Stimulated activated CD4-positive, alpha-beta T cell treated with anti-CD3 and anti-CD28 coated beads, Interleukin-2, amount 100 ng/mL, for 48 hours (primary cell): ENCODE results near the gene PFDN5.
"Not testable (repeated sequence)": the region's sequence is repeated elsewhere in the genome, so short reads cannot be mapped to it uniquely, and the experiment has no call there.

ENCODE experiments used
- DNase-seq, 2 donors: peaks; one replicate each; pipeline ENCODE4 v3.0.0-alpha.2; 2020

The PFDN5 gene

DNA sequence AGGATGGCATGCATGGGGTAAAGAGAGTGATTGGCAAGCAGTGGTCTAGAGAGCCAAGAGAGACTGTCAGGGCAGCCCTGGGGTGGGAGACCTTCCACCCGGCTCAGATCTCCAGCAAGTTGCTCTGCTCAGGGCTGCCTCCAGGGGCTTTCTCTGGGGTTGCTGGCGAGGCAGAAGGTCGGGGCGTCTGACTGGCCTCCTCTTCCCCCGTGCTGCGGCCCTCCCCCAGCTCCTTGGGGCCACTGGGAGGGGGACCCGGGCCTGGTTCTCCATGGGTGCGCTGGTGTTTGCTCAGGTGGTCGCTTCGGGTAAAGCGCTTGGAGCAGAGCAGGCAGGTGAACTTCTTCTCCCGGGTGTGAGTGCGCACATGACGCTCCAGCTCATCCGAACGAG, 32.7 kb downstream of the PFDN5 start:
- DNase-seq, result no peak

DNA sequence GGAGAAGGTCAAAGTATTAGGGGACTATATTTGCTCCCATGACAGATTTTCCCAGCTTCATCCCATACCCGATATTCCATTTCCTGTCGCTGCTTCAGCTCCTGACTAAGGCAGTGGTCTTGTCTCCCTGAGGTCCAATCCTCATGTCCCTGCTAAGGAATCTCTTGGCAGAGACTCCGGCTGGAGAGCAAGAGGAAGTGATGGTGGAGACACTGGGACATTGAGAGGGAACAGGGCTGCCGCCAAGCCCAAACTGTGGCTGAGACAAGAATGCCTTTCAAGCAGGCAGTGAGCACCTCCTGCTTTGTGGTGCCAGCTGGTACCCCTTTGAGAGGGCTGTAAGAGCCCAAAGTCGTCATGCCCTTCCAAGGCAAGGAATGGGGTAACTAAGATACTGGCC, 35.3 kb downstream of the PFDN5 start:
- DNase-seq, result no peak

DNA sequence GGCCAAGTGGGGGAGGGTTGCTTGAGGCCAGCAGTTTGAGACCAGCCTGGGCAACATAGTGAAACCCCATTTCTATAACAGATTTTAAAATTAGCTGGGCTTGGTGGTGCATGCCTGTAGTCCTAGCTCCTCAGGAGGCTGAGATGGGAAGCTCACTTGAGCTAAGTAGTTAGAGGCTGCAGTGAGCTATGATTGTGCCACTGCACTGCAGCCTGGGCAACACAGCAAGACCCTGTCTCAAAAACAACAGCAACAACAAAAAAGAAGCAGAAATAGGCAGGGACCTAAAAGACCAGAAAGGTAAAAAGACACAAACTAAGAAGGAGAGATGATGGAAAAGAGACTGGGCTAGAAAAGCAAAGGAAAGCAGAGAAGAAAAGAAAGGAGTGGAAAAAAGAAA, 37.0 kb downstream of the PFDN5 start:
- DNase-seq, result not testable (repeated sequence)

DNA sequence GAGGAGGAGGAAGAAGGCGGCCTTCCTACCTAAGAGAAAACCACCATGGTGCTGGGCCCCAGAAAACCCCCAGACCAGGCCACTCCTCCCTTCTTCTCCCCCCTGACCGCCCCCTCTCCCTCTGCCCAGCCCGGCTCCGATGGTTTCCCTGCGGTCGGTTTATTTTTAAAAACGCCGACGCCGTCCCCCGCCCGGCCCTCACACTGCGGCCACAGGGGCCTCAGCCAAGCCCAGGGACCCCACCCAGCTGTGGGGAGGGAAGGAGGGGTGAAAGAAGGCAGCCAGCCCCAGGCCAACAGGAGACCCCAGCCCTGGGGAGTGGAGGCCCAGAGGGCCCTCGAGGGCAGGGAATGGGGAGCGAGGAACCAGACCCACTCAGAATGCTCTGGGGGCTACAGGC, 37.4 kb downstream of the PFDN5 start:
- no peak for DNase-seq

DNA sequence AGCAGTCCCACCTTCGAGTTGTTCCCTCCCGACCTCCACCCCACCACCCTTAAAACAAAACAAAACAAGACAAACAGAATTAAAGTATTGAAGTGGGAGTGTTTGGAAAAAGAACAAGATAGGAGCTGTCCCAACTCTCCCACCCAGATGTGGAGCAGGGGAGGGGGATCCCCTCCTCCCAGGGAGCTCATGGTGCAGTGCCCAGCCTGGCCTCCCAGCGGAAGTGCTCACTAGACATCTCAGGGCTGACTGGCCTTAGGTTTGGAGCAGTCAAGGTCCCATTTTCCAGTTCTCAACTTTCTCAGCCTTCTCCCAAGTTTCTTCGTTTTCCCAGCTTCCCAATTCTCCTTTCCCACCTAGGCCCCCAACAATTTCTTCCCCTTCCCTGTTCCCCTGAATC, 37.9 kb downstream of the PFDN5 start:
- no peak for DNase-seq

DNA sequence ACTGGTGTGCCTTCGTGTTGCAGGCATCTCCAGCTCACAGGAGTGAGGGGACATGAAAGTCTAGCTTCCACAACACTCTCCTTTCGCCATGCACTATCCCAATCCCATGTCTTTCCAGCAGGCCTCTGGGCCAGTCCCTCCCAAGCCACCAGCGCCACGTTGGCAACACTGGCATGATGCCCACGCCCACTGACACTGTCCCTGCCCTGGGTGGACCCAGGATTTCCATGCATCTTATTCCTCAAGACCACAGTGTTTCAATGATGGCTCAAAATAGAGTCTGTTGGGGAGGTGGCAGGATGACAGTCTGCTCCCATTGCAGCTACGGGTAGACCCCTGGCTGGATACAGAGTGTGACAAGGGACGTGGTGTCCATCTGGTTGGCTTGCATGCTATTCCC, 38.5 kb downstream of the PFDN5 start:
- no peak for DNase-seq

DNA sequence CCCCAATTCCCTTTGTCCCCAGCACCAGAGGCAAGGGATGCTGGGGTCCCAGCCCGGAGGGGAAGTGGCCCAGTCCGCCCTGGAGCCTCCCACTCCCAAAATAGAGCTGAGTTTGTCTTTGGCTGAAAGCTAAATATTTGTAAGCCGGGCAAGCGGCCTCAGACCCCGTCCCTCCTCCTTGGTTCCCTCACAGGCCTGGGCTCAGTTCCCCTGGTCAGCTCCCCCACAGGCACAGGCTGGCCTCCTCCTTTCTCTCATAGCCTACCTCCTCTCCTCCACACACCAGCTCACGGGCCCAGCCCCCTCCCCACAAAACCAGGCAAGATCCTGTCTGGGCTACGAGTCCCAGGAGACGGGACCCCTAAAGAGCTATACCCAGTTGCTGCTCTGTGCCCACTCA, 39.5 kb downstream of the PFDN5 start:
- no peak for DNase-seq

DNA sequence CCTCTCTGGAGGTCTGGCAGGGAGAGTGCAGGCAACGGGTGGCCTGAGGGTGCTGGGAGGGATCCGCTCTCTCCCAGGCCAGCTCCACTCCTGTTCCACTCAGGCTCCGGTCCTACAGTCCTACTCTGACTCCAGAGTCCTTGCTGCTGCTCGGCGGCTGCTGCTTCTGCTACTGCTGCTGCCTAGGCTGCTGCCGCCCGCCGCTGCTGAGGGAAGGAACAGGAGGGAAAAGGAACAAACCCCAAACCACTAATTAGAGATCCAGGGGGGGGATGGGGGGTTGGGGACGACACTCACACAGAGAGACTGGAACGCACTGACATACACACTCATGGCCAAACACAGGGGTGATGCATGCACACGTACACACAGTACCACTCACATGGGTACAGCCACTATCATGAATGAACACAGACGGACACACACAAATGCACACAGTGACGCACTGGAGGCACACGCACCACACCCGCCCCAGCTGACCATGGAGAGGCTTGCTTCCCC, 40.9 kb downstream of the PFDN5 start, which contains the start of gene SP7:
SP7 (minus strand) TSS at position 174 of the 501 bp plus-strand sequence. CDS start 708 bp downstream, outside the sequence.
- no peak for DNase-seq

DNA sequence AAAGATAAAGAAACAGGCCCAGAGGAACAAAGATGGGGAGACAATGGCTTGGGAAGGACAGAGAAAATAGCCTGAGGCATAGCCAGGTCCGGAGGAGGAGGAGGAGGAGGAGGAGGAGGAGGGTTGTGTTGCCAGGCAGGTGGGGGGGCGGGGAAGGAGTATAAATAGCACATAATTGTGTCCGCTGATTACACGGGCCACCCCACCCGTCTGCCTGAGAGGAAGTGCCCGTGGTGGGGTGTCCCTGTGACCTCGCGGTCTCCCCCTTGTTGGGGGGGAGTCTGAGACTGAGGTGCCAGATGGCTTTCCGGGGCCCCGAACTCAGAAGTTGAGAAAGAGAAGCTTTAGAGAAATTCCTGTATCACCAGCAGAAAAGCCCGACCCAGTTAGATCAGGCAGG, 42.7 kb downstream of the PFDN5 start:
- no peak for DNase-seq

DNA sequence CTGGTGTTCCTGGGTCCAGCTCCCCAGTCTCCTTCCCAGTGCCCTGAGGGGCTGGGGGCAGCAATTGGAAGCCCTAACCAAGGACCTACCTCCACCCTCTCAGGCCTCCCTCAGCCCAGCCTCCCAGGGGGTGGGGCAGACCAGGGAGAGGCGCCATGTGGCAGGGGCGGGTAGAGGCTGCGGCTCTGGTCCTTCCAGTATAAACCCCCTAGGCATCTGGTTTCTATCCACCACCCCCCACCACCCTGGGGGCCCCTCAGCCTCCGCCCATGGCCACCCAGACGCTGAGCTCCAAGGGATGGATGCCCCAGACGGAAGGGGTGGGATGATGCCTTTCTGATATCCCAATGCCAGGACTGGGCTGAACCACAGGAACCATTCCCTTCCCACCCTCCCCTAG, 43.6 kb downstream of the PFDN5 start:
- DNase-seq, result no peak

DNA sequence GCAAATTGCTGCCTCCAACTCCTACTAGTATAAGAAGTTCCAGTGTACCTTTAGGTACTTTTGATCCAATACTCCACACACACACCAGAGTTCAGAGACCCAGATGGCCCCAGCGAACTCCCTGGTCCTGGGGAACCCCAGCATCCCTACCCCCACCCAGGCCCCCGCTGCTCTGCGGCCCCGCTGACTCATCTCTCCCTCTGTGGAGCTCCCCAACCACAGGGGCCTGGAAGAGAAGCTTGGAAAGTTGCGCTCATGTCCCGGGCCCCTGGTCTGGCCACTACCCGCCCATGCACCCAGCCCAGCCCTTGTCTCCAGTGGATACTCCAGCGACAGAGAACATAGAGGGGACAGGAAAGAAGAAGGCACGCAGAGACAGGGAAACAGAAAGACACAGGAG, 45.1 kb downstream of the PFDN5 start:
- no peak for DNase-seq

DNA sequence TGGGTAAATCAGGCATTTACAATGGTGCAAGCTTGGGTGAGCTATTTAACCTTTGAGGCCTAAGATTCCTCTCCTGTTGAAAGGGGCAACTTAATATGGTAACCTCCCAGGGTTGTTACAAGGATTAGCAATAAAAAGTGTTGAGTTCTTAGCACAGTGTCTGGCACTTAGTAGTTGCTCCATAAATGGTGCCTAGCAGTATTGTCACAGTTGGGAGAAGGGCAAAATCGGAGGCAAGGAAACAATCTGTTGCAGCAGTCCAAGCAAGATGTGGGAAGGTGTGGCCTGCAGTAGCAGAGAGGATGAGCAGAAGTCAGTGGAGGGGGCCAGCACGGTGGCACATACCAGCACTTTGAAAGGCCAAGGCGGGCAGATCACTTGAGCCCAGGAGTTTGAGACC, 48.1 kb downstream of the PFDN5 start:
- no peak for DNase-seq

DNA sequence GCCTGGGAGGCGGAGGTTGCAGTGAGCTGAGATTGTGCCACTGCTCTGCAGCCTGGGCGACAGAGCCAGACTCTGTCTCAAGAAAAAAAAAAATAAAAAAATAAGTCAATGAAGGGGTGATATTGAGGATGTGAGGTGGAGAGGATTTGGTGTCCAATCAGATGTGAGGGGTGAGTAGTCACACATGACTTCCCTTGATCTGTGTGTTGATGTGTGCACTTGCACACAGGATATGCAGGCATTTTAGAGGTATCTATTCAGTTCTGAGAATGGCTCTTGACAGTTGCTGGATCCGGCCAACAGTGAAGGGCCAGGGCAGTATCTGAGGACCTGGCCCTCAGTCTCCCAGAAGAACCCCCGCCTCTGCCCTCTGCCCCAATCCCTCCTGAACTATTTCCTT, 48.6 kb downstream of the PFDN5 start:
- DNase-seq, result no peak

DNA sequence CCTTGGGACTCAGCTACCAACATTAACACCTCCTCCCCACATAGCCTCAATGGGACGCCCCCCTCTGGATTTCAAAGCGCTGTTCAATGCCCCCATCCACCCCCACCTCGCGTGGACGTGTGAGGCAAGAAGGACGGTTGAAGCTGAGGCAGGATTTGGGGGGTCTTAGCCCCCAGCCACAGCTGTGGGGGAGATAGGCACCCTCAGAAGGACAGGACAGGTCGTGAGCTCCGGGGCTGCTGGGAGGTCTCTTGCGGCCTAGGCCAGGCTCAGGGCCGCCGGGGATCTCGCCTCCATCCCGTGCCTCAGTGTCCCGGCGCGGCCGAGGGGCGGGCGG, 49.1 kb downstream of the PFDN5 start:
- no peak for DNase-seq

DNA sequence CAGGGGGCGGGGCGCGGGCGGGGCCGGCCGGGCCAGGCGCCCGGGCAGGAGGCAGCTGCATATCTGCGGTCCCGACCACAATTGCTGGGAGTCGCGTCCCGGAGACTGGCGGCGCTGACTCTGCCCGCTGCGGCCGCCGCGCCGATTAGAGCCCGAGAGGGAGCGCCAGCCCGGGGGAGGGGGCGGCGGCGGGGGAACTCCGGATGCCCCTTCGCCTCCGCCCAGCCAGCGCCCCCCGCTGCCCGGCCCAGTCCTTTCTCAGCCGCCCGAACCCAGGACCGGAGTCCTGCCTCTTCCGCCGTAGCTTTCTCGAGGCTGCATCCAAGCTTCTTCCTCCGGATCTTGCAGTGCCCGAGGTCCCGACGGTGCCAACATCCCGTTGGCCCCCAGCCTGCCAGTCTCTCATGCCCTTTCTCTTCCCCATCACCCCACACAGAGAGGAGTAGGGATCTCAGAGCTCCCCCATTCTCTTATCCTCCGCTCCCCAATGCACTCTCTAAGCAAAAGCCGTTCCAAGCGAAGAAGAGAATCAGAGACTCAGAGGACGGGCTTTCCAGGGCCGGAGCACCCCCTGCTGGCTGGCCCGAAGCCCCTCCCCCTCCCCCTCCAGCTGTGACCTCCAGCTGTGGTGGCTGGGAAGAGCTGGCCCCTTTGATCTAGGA, 49.6 kb downstream of the PFDN5 start:
- DNase-seq, result peak; percentile 70 to 71

DNA sequence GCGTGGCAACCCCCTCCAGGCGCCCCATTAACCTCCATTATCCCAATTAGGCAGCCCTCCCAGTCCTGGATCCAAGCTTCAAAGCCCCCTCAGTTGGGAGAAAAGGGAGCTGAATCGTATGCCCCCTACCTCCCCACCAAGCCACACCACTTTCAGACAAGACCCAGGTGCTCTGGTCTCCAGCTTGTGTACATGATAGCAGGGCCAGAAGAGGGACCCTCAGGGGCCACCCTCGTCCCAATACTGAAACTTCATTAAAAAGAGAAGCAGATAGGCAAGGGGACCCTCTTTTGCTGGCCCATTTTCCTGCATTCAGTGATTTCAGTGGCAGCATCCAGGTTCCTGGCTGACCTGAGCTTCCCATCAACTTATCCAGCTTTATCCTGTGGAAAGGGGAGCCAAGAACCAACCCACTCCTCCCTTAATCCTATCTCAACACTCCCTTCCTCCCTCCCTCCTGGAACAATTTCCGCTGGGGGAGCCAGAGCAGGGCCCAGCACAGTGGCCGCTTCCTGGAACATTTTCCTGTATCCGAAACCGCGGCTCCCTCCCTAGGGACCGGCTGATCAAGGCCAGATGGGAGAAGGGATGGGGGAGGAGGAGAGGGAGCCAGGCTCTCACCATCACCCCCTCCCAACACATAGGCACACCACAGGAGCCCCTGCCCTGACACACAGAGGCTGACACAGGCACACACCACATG, 50.3 kb downstream of the PFDN5 start:
- no peak for DNase-seq

DNA sequence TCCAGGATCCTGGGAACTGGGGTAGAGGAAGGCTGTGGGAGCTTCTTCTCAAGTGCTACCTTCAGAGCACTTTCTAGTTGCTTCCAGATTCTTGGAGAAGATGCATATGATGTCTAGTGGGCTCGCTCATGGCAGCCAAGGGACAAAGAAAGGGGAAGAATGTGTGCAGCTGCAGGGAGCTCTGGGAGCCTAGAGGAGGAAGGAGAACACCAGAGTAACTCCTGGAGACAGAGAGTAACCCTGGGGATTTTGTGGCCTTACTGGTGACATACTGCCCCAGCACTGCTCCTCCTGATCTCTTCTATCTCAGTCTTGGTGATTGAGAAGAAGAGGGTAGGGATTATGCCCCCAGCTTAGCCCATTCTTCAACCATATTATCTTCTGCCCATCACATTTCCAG, 51.1 kb downstream of the PFDN5 start:
- no peak for DNase-seq

DNA sequence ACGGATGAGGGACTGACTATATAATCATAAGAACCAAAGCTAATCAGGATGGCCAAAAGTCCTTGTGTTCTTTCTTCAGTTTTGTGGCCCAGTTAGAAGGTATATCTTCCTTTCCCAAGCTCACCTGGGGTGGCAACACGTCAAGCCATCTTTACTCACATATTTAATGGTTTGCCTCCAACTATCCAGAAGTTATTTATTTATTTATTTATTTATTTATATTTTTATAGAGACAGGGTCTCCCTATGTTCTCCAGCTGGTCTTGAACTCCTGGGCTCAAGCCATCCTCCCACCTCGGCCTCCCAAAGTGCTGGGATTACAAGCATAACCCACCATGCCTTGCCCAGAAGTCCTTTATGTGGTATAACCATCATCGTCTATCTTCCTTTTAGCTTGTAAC, 52.6 kb downstream of the PFDN5 start:
- DNase-seq, result no peak
